ENCODE measurements around the gene PLIN5.
A peak's percentile ranks its signal among the peaks of the same experiment; 100 is the strongest.

The PLIN5 gene

GRCh38 chr19:4499318-4499717 is 35.7 kb downstream of the PLIN5 start:
- H3K9me3 Mint-ChIP-seq = no peaks in the 10 kb centered on the region

GRCh38 chr19:4498694-4499093 is 36.3 kb downstream of the PLIN5 start:
- H3K9me3 Mint-ChIP-seq = no peaks in the 10 kb centered on the region
- no peak for DNase-seq
- H3K27me3 Mint-ChIP-seq (ENCODE audit: low read depth, poor library complexity) = no peaks in the 10 kb centered on the region

More at GRCh38 chr19:4499318-4499717, 35.7 kb downstream of the PLIN5 start:
- DNase-seq = no peak
- Mint-ChIP-seq H3K27ac (peak overlapping the region; percentile 81), H3K4me3 (no peak overlapping the region), H3K27me3 (ENCODE audit: low read depth, poor library complexity) (no peaks in the 10 kb centered on the region), H3K36me3 (ENCODE audit: low read depth) (peaks cover 4% of the 10 kb centered on the region), H3K4me1 (no peaks in the 10 kb centered on the region)
- no peak for TF ChIP-seq CTCF (IDR thresholded peaks at IDR 0.05)

DNA sequence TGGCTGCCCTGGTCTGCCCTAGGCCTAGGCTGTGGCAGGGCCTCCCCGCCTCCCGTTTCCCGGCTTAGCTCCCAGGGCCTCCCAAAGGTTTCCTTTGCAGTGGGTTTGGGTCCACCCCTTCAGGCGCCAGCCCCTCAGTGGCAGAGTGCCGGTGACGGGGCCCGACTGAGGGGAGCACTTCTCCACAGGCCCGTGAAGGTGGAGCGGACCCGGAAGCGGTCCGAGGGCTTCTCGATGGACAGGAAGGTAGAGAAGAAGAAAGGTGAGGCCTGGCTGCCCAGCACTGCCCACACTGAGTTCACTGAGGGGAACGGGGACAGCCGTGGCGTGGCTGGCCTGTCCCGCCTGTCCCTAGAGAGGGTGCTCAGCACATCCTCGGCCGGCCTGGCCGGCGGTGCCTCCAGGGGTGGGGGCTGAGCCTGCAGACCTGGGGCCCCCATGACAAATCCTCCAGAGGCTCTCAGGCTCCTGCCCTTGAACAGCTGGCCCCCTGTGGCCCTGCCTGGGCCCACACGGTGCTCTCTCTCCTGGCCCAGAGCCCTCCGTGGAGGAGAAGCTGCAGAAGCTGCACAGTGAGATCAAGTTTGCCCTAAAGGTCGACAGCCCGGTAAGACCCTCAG is 37.1 kb downstream of the PLIN5 start:
- H3K9me3 Mint-ChIP-seq = no peaks in the 10 kb centered on the region
- TF ChIP-seq CTCF (IDR thresholded peaks at IDR 0.05) = no peak
- no peaks in the 10 kb centered on the region for H3K27me3 Mint-ChIP-seq (ENCODE audit: low read depth, poor library complexity)
- DNase-seq = no peak
- peaks cover 4% of the 10 kb centered on the region for H3K36me3 Mint-ChIP-seq (ENCODE audit: low read depth)
- H3K27ac Mint-ChIP-seq = no peak overlapping the region
- H3K4me3 Mint-ChIP-seq = no peak overlapping the region
- no peaks in the 10 kb centered on the region for H3K4me1 Mint-ChIP-seq

More at GRCh38 chr19:4498694-4499093, 36.3 kb downstream of the PLIN5 start:
- no peak overlapping the region for H3K27ac Mint-ChIP-seq
- TF ChIP-seq CTCF (IDR thresholded peaks at IDR 0.05) = no peak
- H3K4me3 Mint-ChIP-seq = no peak overlapping the region
- no peaks in the 10 kb centered on the region for H3K4me1 Mint-ChIP-seq
- H3K36me3 Mint-ChIP-seq (ENCODE audit: low read depth) = peaks cover 4% of the 10 kb centered on the region

GRCh38 chr19:4496304-4496703 is 38.7 kb downstream of the PLIN5 start:
- no peak for DNase-seq
- TF ChIP-seq CTCF (IDR thresholded peaks at IDR 0.05) = no peak
- no peaks in the 10 kb centered on the region for H3K4me1 Mint-ChIP-seq

DNA sequence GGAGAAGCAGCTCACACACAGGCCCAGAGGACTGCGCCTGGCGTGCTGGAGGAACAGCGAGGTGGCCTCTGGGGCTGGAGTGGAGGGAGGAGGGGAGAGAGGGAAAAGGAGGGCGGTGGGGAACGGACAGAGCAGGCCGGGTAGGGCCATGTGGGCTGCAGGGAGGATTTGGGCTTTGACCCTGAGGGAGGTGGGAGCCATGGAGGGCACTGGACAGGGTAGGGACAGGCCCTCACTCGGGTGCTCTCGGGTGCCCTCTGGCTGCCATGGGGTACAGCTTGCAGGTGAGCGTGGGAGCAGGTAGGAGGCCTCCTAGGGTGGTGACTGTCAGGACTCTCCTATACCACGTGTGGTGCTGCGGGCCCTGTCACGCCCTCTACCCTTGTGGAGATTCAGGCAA is 39.6 kb downstream of the PLIN5 start:
- no peak for DNase-seq
- Mint-ChIP-seq H3K4me3 (no peak overlapping the region), H3K27ac (no peak overlapping the region), H3K27me3 (ENCODE audit: low read depth, poor library complexity) (no peaks in the 10 kb centered on the region), H3K9me3 (no peaks in the 10 kb centered on the region), H3K36me3 (ENCODE audit: low read depth) (peaks cover 4% of the 10 kb centered on the region), H3K4me1 (no peaks in the 10 kb centered on the region)
- no peak for TF ChIP-seq CTCF (IDR thresholded peaks at IDR 0.05)

More at GRCh38 chr19:4496304-4496703, 38.7 kb downstream of the PLIN5 start:
- Mint-ChIP-seq H3K27ac (no peak overlapping the region), H3K4me3 (no peak overlapping the region), H3K27me3 (ENCODE audit: low read depth, poor library complexity) (no peaks in the 10 kb centered on the region), H3K36me3 (ENCODE audit: low read depth) (peaks cover 4% of the 10 kb centered on the region), H3K9me3 (no peaks in the 10 kb centered on the region)

GRCh38 chr19:4494691-4495064 is 40.3 kb downstream of the PLIN5 start:
- TF ChIP-seq CTCF (IDR thresholded peaks at IDR 0.05) = no peak
- H3K27ac Mint-ChIP-seq = no peak overlapping the region
- H3K9me3 Mint-ChIP-seq = no peaks in the 10 kb centered on the region
- peaks cover 4% of the 10 kb centered on the region for H3K36me3 Mint-ChIP-seq (ENCODE audit: low read depth)
- H3K4me3 Mint-ChIP-seq = no peak overlapping the region
- no peaks in the 10 kb centered on the region for H3K27me3 Mint-ChIP-seq (ENCODE audit: low read depth, poor library complexity)
- no peaks in the 10 kb centered on the region for H3K4me1 Mint-ChIP-seq
- no peak for DNase-seq
